ENCODE data around the gene SLC7A10. TPM values are rescaled to one million over a fixed set of nuclear protein-coding genes. Genes with fewer than 3 reads are reported as not detected.
"Not testable (repeated sequence)": the region's sequence is repeated elsewhere in the genome, so short reads cannot be mapped to it uniquely, and the experiment has no call there.

The SLC7A10 gene
- total RNA-seq, 6 experiments from 2014 or later: not detected

DNA sequence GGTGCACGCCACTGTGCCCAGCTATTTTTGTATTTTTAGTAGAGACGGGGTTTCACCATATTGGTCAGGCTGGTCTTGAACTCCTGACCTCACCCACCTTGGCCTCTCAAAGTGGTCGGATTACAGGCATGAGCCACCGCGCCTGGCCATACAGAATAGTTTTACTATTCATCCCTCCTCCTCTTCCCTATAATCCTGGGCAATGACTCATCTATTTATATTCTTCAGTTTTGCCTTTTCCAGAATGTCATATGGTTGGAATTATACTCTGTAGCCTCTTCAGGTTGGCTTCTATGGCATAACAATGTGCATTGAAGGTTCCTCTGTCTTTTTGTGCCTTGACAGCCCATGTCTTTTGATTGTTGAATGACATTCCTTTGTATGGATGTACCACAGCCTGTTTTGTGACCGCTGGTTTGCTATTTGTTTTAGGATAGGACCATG, 53.7 kb downstream of the SLC7A10 start:
- peak; percentile 60 for DNase-seq
- H3K27ac Mint-ChIP-seq: no peak overlapping the region; the same call in 1 of the 2 replicates
- no peak overlapping the region for H3K4me3 Mint-ChIP-seq
- H3K27me3 Mint-ChIP-seq (ENCODE audit: insufficient read depth): peaks cover 4% of the 10 kb centered on the region
- peaks cover 28% of the 10 kb centered on the region for H3K4me1 Mint-ChIP-seq (ENCODE audit: low read depth)
- peaks cover 6% of the 10 kb centered on the region; the same call in 1 of the 2 replicates for H3K36me3 Mint-ChIP-seq (ENCODE audit: low read depth)
- TF ChIP-seq, protein P1, sequence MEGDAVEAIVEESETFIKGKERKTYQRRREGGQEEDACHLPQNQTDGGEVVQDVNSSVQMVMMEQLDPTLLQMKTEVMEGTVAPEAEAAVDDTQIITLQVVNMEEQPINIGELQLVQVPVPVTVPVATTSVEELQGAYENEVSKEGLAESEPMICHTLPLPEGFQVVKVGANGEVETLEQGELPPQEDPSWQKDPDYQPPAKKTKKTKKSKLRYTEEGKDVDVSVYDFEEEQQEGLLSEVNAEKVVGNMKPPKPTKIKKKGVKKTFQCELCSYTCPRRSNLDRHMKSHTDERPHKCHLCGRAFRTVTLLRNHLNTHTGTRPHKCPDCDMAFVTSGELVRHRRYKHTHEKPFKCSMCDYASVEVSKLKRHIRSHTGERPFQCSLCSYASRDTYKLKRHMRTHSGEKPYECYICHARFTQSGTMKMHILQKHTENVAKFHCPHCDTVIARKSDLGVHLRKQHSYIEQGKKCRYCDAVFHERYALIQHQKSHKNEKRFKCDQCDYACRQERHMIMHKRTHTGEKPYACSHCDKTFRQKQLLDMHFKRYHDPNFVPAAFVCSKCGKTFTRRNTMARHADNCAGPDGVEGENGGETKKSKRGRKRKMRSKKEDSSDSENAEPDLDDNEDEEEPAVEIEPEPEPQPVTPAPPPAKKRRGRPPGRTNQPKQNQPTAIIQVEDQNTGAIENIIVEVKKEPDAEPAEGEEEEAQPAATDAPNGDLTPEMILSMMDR (IDR thresholded peaks at IDR 0.05): no peak
- peaks cover 14% of the 10 kb centered on the region for H3K9me3 Mint-ChIP-seq

DNA sequence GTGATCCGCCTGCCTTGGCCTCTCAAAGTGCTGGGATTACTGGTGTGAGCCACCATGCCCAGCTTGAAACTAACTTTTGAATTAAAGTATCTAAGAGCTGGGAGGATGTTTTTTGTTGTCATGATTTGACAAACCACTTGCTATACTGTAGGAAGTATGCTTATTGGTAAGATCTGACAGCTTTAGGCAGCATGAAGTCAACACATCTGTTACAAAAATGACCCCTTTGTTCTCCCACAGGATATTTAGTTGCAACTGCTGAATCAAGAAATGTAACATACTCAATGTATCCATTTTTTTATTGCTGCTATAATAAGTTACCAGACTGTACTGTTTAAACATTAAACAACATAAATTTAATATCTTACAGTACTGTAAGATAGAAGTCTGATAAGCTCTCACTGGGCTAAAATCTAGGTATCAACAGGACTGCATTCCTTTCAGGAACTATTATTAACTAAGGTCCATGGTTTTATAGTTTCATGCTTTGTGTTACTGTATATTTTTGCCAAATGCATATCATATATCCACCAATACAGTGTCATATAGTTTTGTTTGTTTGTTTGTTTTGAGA, 54.3 kb downstream of the SLC7A10 start:
- Mint-ChIP-seq H3K36me3 (ENCODE audit: low read depth) (peaks cover 6% of the 10 kb centered on the region; the same call in 1 of the 2 replicates), H3K27ac (peak overlapping the region; percentile 13), H3K4me1 (ENCODE audit: low read depth) (peaks cover 28% of the 10 kb centered on the region), H3K27me3 (ENCODE audit: insufficient read depth) (peaks cover 1% of the 10 kb centered on the region), H3K9me3 (peaks cover 14% of the 10 kb centered on the region), H3K4me3 (no peak overlapping the region)
- TF ChIP-seq, protein P1 (IDR thresholded peaks at IDR 0.05): no peak
- peak; percentile 6 for DNase-seq

DNA sequence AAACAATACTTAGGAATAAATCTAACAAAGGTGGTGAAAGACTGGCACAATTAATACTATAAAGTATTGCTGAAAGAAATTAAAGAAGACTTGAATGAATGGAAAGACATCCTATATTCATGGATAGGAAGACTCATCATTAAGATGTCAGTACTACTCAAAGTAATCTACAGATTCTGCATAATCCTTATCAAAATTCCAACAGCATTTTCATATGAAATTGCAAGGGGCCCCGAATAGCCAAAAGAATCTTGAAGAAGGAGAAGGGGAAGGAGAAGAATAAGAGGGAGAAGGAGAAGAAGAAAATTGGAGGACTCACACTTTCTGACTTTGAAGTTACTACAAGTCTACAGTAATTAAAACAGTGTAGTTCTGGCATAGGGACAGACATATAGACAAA, 57.1 kb downstream of the SLC7A10 start:
- Mint-ChIP-seq H3K9me3 (peaks cover 14% of the 10 kb centered on the region), H3K4me1 (ENCODE audit: low read depth) (peaks cover 17% of the 10 kb centered on the region), H3K4me3 (no peak overlapping the region), H3K36me3 (ENCODE audit: low read depth) (peaks cover 6% of the 10 kb centered on the region; the same call in 1 of the 2 replicates), H3K27me3 (ENCODE audit: insufficient read depth) (peaks cover 1% of the 10 kb centered on the region), H3K27ac (no peak overlapping the region)
- TF ChIP-seq, protein P1 (IDR thresholded peaks at IDR 0.05): no peak
- no peak for DNase-seq

DNA sequence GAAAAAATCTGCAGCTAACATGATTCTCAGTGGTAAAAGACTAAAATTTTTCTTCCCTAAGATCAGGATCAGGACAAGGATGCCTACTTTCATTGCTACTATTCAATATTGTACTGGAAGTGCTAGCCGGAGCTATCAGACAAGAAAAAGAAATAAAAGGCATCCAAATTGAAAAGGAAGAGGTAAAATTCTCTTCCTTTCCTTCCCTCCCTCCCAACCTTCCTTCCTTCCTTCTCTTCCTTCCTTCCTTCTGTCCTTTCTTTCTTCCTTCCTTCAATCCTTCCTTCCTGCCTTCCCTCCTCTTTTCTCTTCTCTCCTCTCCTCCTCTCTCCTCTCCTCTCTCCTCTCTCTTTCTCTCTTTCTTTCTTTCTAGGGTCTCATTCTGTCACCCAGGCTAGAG, 58.2 kb downstream of the SLC7A10 start:
- H3K9me3 Mint-ChIP-seq: peaks cover 14% of the 10 kb centered on the region
- peaks cover 6% of the 10 kb centered on the region; the same call in 1 of the 2 replicates for H3K36me3 Mint-ChIP-seq (ENCODE audit: low read depth)
- peaks cover 13% of the 10 kb centered on the region for H3K4me1 Mint-ChIP-seq (ENCODE audit: low read depth)
- peaks cover 1% of the 10 kb centered on the region for H3K27me3 Mint-ChIP-seq (ENCODE audit: insufficient read depth)
- no peak overlapping the region for H3K27ac Mint-ChIP-seq
- no peak overlapping the region for H3K4me3 Mint-ChIP-seq
- DNase-seq: no peak
- TF ChIP-seq, protein P1 (IDR thresholded peaks at IDR 0.05): no peak

DNA sequence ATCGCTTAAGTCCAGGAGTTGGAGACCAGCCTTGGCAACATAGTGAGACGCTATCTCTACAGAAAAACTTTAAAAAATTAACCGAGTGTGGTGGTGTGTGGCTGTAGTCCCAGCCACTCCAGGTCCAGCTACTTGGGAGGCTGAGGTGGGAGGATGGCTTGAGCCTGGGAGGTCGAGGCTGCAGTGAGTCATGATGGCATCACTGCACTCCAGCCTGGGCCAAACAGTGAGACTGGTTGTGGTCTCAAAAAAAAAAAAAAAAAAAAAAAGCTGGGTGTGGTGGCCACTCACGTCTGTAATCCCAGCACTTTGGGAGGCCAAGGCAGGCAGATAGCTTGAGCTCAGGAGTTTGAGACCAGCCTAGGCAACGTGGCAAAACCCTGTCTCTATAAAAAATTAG, 59.6 kb downstream of the SLC7A10 start:
- not testable (repeated sequence) for DNase-seq, H3K4me3 Mint-ChIP-seq

DNA sequence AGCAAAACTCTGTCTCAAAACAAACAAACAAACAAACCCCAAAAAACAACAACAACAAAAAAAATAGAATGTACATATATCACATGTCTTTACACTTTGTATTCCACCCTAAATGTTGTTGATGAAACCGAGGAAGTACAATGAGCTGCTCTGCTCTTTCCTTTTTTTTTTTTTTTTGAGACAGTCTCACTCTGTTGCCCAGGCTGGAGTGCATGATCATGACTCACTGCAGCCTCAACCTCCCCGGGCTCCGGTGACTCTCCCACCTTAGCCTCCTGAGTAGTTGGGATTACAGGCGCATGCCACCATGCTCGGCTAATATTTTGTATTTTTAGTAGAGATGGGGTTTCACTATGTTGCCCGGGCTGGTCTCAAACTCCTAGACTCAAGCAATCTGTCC, 62.2 kb downstream of the SLC7A10 start:
- Mint-ChIP-seq H3K36me3 (ENCODE audit: low read depth) (peaks cover 4% of the 10 kb centered on the region; the same call in 1 of the 2 replicates), H3K9me3 (peaks cover 10% of the 10 kb centered on the region), H3K4me3 (no peak overlapping the region), H3K4me1 (ENCODE audit: low read depth) (no peaks in the 10 kb centered on the region), H3K27ac (no peak overlapping the region), H3K27me3 (ENCODE audit: insufficient read depth) (peaks cover 1% of the 10 kb centered on the region)
- TF ChIP-seq, protein P1 (IDR thresholded peaks at IDR 0.05): no peak
- DNase-seq: no peak

More for the DNA sequence above, 59.6 kb downstream of the SLC7A10 start:
- H3K36me3 Mint-ChIP-seq (ENCODE audit: low read depth); H3K27me3 Mint-ChIP-seq (ENCODE audit: insufficient read depth); H3K4me1 Mint-ChIP-seq (ENCODE audit: low read depth); H3K27ac Mint-ChIP-seq: not testable (repeated sequence)
- peaks cover 14% of the 10 kb centered on the region for H3K9me3 Mint-ChIP-seq
